Umbilical cord (tissue), 2 donors: ENCODE results near the gene FOXJ3. TPM values are rescaled to one million over a fixed set of nuclear protein-coding genes. Genes with fewer than 3 reads are reported as not detected.
"Not testable (repeated sequence)": the region's sequence is repeated elsewhere in the genome, so short reads cannot be mapped to it uniquely, and the experiment has no call there.

Source experiments
- DNase-seq: peaks from one replicate; pipeline ENCODE4 v3.0.0-alpha.2; 2015; ENCODE audit warnings: low spot score
- total RNA-seq: library from RNA; depleted of rRNA; stranded (reverse); fragments of >200 nt; gene quantifications from one replicate; pipeline ENCODE4 v1.2.3, GENCODE V29; 2014; ENCODE audit warnings: low replicate concordance; ENCODE audit not compliant: insufficient read depth

FOXJ3 gene
- total RNA-seq, 1 donor from 2014 or later, result 29.4 TPM

DNA sequence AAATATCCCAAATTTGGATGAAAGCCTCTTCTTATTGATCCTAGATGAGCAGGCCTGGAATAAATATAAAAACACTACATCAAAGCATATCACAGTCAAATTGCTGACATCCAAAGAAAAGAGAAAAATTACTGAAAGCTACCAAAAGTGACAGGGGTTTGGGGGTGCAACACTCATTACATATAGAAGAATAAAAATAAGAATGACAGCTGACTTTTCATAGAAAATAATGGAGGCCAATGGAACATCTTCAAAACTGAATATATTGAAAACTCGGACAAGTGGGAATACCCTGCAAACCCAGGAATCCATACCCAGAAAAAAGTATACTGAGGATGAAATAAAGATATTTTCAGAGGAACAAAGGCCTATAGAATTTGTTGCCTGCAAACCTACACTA lies 84.0 kb downstream of the FOXJ3 start:
- DNase-seq, result no peak

DNA sequence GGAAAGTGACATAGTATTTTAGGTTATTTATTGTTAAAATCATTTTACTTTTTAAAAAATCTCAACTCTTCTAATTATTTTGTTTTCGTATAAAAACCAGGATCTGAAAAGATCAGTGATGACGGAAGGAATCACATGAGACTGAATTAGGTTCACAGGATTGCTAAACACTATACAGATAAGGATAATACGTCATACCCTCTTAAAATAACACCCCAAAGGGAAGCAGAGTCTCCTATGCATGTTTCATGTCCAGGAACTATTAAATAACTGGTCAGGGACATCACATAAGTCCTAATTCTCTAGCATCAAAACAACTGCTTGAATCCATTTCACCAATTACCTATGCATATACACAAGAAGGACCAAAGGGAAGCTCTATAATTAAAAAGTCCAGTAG lies 84.9 kb downstream of the FOXJ3 start:
- no peak for DNase-seq

DNA sequence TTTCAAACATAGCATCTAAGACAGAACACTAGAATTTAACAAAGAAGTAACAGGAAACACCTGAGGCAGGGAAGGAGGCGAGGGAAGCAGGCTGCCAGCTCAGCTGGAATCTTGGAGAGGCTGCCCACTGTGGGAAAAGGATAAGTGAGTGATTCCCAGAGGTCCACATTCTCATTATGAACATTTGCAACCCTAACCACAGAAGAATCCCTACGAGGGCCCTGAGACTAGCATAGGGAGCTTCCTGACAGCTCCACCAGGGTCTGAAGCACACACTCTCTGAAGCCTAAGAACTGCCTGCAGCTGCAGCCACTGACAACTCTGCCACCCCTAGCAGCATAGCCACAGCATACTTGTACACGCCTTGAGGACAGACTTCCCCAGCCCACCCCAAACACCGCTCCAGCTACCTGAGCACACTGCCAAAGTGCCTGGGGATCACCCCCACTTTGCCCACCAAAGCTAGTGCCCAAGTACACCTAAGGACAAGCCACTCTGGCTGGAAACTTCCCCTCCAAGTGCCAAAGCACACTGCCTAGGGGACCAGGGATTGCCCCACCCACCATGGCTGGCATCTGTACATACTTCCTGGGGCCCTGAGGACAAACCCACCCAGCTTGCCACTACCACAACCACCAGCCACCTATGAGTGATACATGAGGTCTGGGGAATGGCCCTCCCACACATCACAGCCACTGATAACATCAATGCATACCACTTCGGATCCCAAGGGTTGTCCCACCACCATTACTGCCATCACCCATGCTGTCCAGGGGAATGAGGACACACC lies 93.9 kb downstream of the FOXJ3 start:
- no peak for DNase-seq

DNA sequence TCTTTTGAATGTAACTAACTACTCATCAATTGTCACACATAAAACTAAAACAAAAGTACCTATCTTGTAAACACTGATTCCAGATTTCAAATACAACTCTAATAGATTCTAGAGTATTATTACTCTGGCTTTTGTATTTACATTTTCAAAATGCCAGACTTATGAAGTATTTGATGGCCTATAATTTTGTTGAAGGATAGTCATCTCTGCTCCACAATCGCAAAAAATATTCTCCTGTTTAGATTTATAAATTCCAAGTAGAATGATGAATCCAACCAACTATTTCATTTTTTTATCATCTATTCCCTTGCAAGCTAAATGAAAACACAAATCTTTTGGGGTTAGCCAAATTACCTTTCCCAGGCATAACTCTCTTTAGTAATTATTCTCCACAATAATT lies 95.5 kb downstream of the FOXJ3 start:
- DNase-seq, result no peak

DNA sequence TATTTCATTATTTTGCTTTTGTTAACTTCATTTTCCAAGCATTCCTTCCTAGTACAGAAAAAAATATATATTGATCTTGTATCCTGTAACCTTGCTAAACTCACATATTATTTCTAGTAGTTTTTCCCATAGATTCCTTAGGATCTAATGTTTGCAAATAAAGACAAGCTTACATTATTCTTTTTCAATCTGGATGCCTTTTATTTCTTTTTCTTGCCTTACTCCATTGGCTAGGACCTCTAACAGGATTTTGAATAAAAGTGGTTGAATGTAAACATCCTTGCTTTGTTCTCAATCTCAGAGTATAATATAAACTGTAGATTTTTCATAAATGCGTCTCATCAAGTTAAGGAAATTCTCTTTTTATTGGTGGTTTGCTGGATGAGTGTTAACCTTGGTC lies 96.0 kb downstream of the FOXJ3 start:
- DNase-seq, result no peak

DNA sequence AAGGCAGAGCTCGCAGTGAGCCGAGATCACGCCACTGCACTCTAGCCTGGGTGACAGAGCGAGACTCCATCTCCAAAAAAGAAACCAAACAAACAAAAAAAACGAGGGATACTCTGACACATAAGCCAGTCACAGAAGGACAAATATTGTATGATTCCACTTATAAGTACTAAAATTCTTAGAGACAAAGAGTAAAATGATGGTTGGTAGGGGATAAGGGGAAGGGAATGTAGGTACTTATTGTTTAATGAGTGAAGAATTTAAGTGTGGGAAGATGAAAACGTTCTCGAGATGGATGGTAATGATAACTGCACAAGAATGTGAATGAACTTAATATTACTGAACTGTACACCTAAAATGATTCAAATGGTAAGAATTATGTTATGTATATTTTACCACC lies 103.8 kb downstream of the FOXJ3 start:
- DNase-seq, result no peak

DNA sequence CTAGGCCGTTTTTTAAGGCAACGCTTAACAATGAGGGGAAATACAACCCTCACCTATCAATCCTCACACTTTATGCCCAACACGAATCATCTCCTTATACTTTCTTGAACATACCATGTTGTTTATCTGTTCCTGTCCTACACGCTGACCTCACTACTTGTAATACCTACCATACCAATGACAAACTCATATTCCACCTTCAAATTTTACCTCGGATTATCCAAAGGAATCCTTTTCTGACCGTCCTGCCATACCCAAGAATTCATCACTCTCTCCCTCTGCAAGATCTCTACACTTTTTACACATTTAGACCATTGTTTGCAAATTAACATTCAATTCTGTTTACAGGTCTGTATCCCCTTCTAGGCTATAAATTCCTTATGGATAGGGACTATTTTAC lies 106.1 kb downstream of the FOXJ3 start:
- no peak for DNase-seq

DNA sequence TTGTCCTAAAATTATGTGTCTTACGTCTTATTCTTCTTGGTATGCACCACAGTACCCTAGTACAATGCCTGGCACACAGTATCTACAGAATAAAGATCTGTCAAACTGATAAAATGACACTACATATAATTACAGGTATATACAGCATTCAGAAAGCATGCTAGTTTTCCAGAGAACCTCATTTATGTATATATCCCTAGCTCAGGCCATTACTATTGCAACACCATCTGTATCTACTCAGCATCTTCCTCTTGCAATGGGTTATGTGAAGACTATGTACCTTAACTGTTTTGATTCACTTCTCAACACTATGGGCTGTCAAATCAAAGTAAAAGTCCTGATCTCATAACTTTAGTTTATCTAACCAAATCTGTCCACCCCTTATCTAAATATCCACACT lies 112.0 kb downstream of the FOXJ3 start:
- DNase-seq, result no peak

DNA sequence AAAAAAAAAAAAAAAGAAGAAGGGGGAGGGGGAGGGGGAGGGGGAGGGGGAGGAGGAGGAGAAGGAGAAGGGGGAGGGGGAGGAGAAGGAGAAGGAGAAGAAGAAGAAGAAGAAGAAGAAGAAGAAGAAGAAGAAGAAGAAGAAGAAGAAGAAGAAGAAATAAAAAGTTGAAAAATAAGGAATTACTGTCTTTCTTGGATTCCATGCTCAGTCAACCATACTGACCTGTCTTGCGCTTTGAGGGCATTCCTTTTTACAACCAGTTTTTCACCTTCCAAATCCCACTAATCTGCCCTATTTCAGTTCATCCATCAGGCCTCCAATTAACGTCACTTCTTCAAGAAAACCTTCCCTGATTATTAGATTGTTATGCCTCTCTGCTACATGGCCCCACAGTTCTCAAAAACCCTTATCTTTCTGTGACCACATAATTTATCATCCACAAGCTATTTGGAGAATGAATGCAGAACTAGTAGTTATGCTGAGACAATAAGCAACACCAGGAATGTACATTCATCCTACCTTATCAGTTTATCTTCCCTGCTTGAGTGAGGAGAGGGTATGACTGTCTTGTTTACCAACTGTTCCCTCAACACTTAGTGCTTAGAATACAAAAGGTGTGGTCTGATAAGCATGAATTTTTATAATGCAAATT lies 113.0 kb downstream of the FOXJ3 start:
- DNase-seq, result peak; percentile 43

DNA sequence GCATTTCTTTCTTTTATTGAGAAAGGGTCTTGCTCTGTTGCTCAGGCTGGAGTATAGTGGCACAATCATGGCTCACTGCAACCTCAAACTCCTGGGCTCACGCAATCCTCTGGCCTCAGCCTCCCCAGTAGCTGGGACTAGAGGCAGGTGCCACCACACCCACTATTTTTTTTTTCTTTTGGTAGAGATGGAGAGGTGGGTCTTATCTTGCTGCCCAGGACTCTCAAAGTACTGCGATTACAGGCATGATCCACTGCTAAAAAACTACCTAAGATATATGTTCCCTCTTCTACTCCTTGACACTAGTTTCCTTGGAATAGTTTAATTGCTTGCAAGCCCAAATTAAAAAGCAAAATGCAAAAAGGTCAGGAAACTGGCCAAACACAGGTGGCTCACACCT lies 113.6 kb downstream of the FOXJ3 start:
- DNase-seq, result no peak

DNA sequence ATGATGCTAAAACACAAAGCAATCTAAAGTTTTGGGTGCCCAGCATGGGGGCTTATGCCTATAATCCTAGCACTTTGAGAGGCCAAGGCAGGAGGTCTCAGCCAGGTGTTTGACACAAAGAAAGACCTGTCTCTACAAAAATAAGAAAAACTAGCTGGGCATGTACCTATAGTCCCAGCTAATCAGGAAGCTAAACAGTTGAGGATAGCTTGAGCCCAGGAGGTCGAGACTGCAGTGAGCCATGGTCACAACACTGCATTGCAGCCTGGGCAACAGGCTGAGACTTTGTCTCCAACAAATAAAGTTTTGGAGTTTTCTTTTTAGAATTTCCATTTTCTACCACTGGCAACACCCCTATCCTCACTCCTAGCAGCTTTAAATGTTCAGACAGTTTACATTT lies 115.4 kb downstream of the FOXJ3 start:
- no peak for DNase-seq

DNA sequence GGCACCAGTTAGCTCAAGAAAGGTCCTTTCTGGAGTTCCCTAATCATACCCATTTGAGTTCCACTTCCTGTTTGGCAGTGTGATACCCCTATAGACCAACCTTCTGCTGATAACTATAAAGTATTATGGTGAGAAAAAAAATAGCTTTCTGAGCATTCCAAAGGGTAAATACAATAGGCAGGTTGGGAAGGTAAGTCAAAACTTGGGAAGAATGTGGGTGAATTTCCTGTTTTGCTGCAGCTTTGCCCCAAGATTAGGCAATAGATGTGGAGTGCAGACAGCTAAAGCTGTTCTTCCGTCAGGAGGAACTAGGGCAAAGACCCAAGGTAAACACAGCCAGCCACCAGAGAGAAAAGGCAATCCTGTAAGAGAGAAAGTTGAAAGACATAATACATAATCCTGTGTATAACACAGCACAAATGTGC lies 120.6 kb downstream of the FOXJ3 start:
- no peak for DNase-seq

DNA sequence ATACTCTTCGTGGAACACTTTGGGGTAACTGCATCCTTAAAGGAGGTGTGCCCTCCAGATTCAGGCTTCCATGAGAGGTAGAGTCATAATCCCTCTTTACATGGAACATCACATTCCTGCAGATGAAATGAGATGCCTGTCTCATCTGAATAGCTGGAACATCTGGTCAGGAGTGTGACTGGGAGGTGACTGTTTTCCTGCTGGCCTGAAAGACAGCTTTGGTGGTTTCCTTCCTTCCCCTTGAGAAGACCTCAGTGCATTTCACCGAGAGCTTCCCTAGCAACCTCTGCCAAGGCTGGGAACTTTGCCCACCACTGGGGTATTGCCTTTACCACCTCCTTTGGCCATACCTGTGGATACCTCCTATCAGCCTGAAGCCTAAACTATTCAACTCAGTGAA lies 123.8 kb downstream of the FOXJ3 start:
- no peak for DNase-seq

DNA sequence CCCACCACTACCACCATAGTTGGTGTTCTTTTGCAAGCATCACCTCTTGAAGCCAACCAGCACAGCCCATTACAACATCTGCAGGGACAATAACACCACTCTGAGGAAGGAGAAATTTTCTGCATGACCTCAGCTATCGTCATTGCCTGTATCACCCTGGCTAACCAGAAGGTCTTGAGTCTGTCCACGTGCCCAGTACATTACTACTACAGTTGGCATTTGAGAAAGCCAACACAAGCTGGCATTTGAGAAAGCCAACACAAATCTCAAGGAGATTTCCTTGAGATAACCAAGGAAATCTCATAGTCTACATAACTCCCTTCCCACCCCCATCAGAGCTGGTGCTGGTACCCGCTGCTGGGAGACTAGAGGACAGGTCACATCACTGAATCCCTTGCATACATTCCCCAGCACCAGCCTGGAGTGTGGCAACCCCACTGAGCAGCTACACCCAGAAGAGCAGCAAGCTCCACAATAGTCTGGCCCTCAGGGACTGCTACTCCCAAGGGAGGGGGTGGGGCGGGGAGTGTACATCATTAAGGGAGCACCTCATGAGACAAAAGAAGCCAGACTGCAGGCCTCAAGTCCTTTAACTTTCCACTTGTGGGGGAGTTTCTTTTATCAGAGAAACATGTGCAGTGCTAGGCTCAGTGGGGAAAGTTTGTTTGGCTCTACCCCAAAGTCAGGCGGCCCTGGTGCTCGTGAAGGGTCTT lies 124.5 kb downstream of the FOXJ3 start:
- no peak for DNase-seq

DNA sequence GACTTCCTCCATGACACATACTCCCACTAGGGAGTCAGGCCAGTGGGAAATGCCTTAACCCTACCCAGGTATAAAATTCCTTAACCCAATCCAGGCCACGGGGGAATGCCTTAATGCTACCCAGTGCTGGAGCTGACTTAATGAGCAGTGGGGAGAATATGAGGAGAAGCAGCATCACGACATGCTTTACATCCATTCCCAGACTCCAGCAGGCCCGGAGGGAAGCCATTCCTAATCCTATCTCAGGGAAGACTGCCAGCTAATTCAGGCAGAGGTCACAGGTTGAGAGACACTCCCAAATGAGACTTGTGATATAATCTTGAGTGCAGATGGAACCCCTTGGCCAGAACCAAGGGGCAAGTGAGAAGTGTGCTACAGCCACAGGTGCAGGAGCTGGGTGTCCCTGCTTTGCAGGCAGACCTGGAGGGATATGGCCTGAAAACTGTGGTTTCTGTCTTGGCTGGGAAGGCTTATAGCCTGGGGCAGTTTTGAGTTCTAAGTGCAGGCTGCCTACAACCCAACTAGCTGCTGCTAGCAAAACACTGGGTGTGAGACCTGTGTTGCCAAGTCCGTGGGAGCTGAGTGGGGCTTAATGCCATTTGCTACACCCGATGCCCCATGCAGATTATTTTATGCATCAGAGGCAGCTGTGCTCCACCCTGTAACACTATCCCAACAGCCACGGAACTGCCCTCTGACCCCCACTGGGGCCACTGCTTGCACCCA lies 125.3 kb downstream of the FOXJ3 start:
- peak; percentile 33 for DNase-seq

DNA sequence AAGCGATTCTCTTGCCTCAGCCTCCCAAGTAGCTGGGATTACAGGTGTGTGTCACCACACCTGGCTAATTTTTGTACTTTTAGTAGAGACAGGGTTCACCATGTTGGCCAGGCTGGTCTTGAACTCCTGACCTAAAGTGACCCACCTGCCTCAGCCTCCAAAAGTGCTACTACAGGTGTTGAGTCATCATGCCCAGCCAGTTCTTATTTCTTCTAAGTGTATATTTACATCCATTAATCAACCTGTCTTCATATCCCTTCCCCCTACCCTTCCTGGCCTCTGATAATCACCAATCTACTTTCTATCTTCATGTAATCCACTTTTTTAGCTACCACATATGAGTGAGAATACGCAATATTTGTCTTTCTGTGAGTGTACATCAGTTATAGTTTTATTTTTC lies 128.1 kb downstream of the FOXJ3 start:
- DNase-seq, result not testable (repeated sequence)

DNA sequence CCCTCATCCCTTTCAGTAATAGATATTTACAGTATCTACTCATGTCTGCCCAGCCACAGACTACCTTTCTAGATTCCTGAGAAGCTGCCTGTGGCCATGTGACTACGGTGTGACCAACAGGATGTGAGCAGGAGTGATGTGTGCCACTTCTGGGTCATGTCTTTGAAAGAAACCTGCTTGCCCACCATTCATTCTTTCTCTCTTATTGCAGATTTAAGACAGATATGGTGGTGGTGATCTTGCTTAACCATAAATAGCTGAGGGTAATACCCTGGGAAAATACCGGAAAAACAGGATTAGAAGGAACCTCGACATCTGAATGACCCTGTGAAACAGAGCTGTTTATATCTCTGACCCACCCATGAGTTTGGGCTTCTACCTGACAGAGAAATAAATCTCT lies 128.9 kb downstream of the FOXJ3 start:
- peak; percentile 71 for DNase-seq

DNA sequence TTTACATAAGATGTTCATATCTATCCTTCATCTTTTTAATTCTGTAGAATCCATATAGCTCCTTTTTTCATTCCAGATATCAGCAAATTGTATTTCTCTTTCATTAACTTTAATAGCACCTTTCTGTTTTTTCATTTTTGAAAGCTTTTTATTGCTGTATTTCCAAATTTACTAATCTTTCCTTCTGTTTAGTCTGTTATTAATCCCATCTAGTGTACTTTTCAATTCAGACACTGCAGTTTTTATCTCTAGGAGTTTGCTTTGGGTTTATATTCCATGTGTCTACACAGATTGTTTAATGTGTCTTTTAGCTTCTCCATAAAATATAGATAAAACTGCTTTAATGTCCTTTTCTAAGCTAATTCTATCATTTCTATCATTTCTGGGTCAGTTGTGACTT lies 133.0 kb downstream of the FOXJ3 start:
- no peak for DNase-seq

DNA sequence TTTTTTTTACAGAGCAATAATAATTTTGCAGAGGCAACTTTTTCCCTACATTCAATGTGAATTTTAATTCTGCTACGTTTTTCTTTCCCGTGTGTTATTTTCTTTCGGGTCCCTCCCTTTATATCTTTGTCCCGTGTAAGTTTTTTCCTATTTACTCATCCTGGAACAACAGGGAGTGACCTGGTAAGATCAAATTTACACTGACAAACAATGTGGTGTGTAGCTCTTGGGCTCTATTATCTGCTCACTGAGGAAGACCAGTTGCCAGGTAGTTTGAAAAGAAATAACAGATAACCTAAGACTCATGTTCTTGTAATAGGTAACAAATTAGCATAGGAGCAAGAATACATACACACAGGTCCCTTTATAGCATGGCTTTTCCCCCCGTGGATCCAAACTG lies 136.8 kb downstream of the FOXJ3 start:
- no peak for DNase-seq

DNA sequence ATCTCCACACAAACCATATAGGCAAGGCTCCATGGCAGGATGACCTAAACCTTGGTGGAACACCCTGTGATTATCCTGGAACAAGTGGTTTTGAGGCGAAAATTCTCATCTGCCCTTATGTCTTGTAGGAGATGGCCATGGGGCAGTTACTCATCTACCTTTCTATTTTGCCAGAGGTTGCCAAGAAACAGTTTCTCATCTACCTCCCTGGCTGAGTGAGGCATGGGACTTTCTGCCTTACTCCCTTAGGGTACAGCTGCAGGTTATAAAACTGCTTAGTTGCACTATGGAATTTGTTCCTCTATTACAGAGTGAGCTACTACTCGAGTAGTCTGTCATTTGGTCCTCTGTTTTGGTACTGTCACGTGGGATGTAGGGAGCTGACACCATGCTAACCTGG lies 139.2 kb downstream of the FOXJ3 start:
- DNase-seq, result no peak

DNA sequence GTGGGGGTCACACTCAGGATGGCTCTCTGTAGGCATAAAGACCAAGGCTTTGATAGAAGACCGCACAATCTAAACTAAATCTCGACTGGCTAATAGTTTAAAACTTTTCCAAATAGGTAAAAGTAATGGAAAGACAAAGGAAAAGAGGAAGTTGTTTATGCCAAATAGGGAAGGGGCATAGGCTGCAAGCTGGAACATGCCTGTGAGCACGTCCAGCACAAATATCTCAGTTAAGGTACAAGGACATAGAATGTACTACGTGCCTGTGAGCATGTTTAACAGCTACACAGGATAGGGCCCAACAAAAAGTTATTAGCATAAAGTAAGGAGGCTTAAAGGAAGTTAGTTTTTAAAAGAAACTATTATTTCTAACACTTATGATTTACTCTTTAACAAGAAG lies 142.9 kb downstream of the FOXJ3 start:
- DNase-seq, result no peak

DNA sequence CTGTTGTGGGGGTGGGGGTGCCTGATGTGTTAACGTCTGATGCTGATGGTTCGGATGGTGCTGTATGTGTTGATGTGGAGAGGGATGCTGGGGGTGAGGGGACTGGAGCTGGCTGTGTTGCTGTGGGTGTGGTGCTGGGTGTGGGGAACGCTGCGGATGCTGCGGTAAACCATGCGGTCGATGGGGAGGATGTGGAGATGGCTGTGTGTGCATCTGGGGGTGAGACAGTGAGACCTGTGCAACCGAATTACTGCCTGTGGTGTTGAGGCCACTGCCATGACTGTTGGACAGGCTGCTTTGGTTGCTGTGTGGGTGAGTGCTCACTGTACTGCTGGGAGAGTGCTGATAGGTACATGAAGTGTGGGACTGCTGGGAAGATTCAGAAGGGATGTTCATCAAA lies 143.7 kb downstream of the FOXJ3 start:
- DNase-seq, result no peak
